GM21390 (cell line): ENCODE data around the gene MRM2.
A peak's percentile ranks its signal among the peaks of the same experiment; 100 is the strongest.

Source experiments
- ATAC-seq: cut with Tn5 transposase; IDR thresholded peaks from one replicate; pipeline ENCODE4 v1.9.1; 2021; ENCODE audit not compliant: unreplicated experiment

MRM2 gene

GRCh38 chr7:2241580-2242540 lies at the start of gene MRM2, which contains the start of gene NUDT1:
MRM2 (minus strand) TSS chr7:2242205; CDS start chr7:2242169, 36 bp downstream.
NUDT1 (plus strand) TSS chr7:2242226; CDS start chr7:2244575, 2,349 bp downstream.
- peak; percentile 79 for ATAC-seq

GRCh38 chr7:2290877-2291276 lies 48.9 kb upstream of the MRM2 start:
- no peak for ATAC-seq

GRCh38 chr7:2289621-2290020 lies 47.6 kb upstream of the MRM2 start:
- no peak for ATAC-seq

GRCh38 chr7:2289111-2289586 lies 47.1 kb upstream of the MRM2 start:
- ATAC-seq, result no peak

GRCh38 chr7:2288503-2288902 lies 46.5 kb upstream of the MRM2 start:
- ATAC-seq, result peak; percentile 68

GRCh38 chr7:2287745-2288144 lies 45.7 kb upstream of the MRM2 start:
- ATAC-seq, result no peak

GRCh38 chr7:2283074-2283473 lies 41.1 kb upstream of the MRM2 start:
- ATAC-seq, result no peak

- ATAC-seq, result no peak
These were observed 40.3 kb upstream of the MRM2 start for GRCh38 chr7:2282185-2282751.

GRCh38 chr7:2281541-2281940 lies 39.5 kb upstream of the MRM2 start:
- ATAC-seq, result no peak

GRCh38 chr7:2280424-2280823 lies 38.4 kb upstream of the MRM2 start:
- ATAC-seq, result no peak

- no peak for ATAC-seq
These were observed 37.9 kb upstream of the MRM2 start for GRCh38 chr7:2279896-2280295.

- no peak for ATAC-seq
These were observed 36.0 kb upstream of the MRM2 start for GRCh38 chr7:2278026-2278425.

- no peak for ATAC-seq
These were observed 34.1 kb upstream of the MRM2 start for GRCh38 chr7:2276107-2276506.

GRCh38 chr7:2275101-2275500 lies 33.1 kb upstream of the MRM2 start:
- no peak for ATAC-seq

GRCh38 chr7:2274666-2275065 lies 32.7 kb upstream of the MRM2 start:
- no peak for ATAC-seq

GRCh38 chr7:2273866-2274265 lies 31.9 kb upstream of the MRM2 start:
- ATAC-seq, result no peak

GRCh38 chr7:2272031-2272430 lies 30.0 kb upstream of the MRM2 start:
- ATAC-seq, result no peak

- ATAC-seq, result no peak
These were observed 29.4 kb upstream of the MRM2 start for GRCh38 chr7:2271273-2272026.

GRCh38 chr7:2270495-2270894 lies 28.5 kb upstream of the MRM2 start:
- ATAC-seq, result no peak

- no peak for ATAC-seq
These were observed 28.0 kb upstream of the MRM2 start for GRCh38 chr7:2269991-2270460.
